ENCODE results near the gene GABRA4.
A peak's percentile ranks its signal among the peaks of the same experiment; 100 is the strongest.

Gene GABRA4

GRCh38 chr4:46993075-46994006, at the start of gene GABRA4:
Gene GABRA4, minus strand, starts transcription at chr4:46993581. Its CDS starts 157 bp downstream, at chr4:46993424.
- DNase-seq (ENCODE audit: low spot score) (no peak), FAIRE-seq (no peak)

- no peak for FAIRE-seq
- DNase-seq (ENCODE audit: low spot score): no peak
Observed at GRCh38 chr4:47040828-47041227, 47.4 kb upstream of the GABRA4 start.

GRCh38 chr4:47038263-47038662, 44.9 kb upstream of the GABRA4 start:
- FAIRE-seq (no peak), DNase-seq (ENCODE audit: low spot score) (no peak)

- no peak for FAIRE-seq
Observed at GRCh38 chr4:47032405-47033106, 39.2 kb upstream of the GABRA4 start.

GRCh38 chr4:47031751-47032404, 38.5 kb upstream of the GABRA4 start:
- DNase-seq (ENCODE audit: low spot score) (no peak), FAIRE-seq (no peak)

More at GRCh38 chr4:47032405-47033106, 39.2 kb upstream of the GABRA4 start:
- DNase-seq (ENCODE audit: low spot score): peak; percentile 20

- no peak for FAIRE-seq
- DNase-seq (ENCODE audit: low spot score): no peak
Observed at GRCh38 chr4:47031011-47031678, 37.8 kb upstream of the GABRA4 start, which contains the start of gene GABRB1. Gene GABRB1, plus strand, starts transcription at chr4:47031567.

- peak; percentile 15 for DNase-seq (ENCODE audit: low spot score)
- FAIRE-seq: no peak
Observed at GRCh38 chr4:47017494-47017893, 24.1 kb upstream of the GABRA4 start.

GRCh38 chr4:47017081-47017480, 23.7 kb upstream of the GABRA4 start:
- no peak for FAIRE-seq
- DNase-seq (ENCODE audit: low spot score): no peak

- FAIRE-seq (no peak), DNase-seq (ENCODE audit: low spot score) (no peak)
Observed at GRCh38 chr4:47013373-47013772, 20.0 kb upstream of the GABRA4 start.

- DNase-seq (ENCODE audit: low spot score): no peak
- no peak for FAIRE-seq
Observed at GRCh38 chr4:47012676-47013075, 19.3 kb upstream of the GABRA4 start.

GRCh38 chr4:47010912-47011446, 17.6 kb upstream of the GABRA4 start:
- FAIRE-seq (no peak), DNase-seq (ENCODE audit: low spot score) (no peak)

- DNase-seq (ENCODE audit: low spot score) (no peak), FAIRE-seq (no peak)
Observed at GRCh38 chr4:47010347-47010911, 17.0 kb upstream of the GABRA4 start.

GRCh38 chr4:47002580-47002979, 9.2 kb upstream of the GABRA4 start:
- FAIRE-seq (no peak), DNase-seq (ENCODE audit: low spot score) (no peak)

GRCh38 chr4:47000406-47000805, 7.0 kb upstream of the GABRA4 start:
- no peak for FAIRE-seq
- DNase-seq (ENCODE audit: low spot score): no peak

- FAIRE-seq (no peak), DNase-seq (ENCODE audit: low spot score) (no peak)
Observed at GRCh38 chr4:46999566-46999965, 6.2 kb upstream of the GABRA4 start.

- no peak for FAIRE-seq
- no peak for DNase-seq (ENCODE audit: low spot score)
Observed at GRCh38 chr4:46994007-46994405, 625 bp upstream of the GABRA4 start.

GRCh38 chr4:46992338-46992737, 1.0 kb downstream of the GABRA4 start:
- no peak for FAIRE-seq
- no peak for DNase-seq (ENCODE audit: low spot score)

- DNase-seq (ENCODE audit: low spot score) (no peak), FAIRE-seq (no peak)
Observed at GRCh38 chr4:46986922-46987638, 6.3 kb downstream of the GABRA4 start.

GRCh38 chr4:46984781-46985180, 8.6 kb downstream of the GABRA4 start:
- FAIRE-seq: no peak

GRCh38 chr4:46980851-46981250, 12.5 kb downstream of the GABRA4 start:
- DNase-seq (ENCODE audit: low spot score) (no peak), FAIRE-seq (no peak)

More at GRCh38 chr4:46984781-46985180, 8.6 kb downstream of the GABRA4 start:
- no peak for DNase-seq (ENCODE audit: low spot score)

Data from RCC 7860 (cell line).